Middle frontal gyrus (tissue), 1 donor: ENCODE measurements around the gene FBN1.

Experiments
- DNase-seq: peaks from one replicate; pipeline ENCODE4 v3.0.0-alpha.2; 2015; ENCODE audit warnings: low spot score; ENCODE audit errors: extremely low spot score

FBN1 gene

DNA sequence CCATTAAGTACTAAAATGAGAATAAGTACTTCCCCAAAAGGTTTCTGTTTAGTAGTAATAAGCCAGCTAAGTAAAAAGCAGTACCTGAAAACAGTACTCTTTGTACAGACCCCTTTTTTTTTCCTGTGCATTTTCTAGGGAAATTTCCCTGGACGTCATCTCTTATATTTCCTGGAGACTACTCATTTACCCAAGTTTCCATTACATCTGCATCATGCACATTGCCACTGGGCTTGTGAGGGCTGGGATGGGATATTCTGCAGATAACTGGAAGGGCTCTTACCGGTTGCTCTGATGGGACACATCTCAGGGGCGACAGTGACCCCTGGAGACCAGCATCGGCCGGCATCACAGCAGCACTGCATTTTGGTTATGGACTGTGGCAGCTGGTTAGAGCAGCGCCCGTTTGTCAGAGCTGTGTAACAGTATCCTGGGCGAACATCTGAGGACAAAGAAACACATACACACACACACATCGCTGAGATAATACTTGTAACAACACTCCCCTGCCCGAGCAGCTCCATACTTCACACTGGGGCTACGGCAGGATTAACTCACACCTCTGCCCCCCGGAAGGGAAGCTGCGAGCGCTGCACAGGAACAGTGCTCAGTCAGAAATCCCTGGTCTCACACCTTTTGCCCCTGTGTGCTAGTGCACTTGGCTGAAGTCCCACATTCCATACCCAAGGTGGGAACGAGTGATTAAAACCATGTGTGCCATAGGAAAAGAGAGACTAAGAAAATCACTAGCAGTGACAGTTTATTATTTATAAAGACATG lies 124.9 kb downstream of the FBN1 start:
- no peak for DNase-seq

DNA sequence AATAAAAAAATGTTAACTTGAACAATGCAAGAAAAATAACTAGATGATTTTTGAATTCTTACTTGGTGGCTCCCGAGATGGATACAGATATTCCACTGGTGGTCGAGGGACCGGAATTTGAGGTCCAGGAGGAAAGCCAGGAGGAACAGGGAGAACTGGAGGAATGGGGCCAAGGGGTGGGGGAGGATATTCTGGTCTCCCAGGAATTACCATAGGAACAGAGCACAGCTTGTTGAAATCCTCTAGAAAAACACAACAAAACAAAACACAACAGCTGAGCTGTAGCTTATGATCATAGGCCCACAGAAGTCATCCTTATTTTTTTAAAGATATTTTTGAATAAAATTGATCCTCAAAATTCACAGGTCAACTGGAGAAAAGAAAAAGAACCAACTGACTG lies 129.4 kb downstream of the FBN1 start:
- no peak for DNase-seq

DNA sequence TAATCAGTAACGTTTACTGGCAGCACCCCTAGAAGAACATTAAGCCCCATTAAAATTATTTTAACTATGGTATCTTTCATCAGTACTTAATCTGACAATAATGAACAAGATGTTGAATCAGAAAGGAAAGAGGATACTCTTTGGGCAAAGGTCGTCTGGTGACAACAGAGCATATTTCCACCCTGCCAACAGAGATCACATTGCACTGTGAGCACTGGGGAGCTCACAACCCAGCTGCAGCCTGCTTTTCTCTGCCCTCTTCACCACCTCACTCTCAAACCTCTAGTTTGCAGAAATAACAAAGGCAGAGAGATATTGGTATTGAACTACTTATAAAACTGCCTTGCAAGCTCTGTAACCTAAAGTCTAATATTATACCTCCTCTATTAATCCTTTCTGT lies 130.0 kb downstream of the FBN1 start:
- no peak for DNase-seq

DNA sequence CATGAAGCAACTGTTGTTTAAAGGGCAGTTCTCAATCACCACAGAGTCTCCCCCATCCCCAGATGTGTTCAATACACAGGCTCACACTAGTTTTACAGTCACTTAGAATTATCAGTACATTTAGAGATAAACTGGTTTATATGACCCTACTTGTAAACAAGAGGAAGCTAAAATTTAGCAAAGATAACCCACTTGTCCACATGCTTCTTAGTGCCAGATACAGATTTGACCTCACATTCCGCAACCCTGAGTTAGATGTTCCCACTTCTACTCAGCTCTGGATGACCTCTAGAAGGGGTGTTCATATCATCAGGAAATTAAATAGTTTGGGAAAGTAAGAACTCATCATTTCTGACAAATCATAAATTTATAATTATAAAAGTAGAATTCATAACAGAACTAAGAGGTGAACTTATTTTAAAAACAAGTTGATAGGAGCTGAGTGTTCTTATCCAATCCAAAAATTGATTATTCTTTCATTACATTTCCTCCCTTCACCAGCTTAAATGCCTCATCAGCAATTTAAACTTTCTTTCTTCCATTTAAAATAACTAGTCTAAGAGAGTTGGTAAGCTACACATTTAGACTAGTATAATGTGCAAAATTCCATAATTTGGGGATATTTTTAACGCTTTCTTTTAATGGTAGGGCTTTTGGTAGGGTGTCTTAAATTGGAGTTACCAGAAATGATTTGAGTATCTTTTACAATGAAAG lies 131.2 kb downstream of the FBN1 start:
- no peak for DNase-seq

DNA sequence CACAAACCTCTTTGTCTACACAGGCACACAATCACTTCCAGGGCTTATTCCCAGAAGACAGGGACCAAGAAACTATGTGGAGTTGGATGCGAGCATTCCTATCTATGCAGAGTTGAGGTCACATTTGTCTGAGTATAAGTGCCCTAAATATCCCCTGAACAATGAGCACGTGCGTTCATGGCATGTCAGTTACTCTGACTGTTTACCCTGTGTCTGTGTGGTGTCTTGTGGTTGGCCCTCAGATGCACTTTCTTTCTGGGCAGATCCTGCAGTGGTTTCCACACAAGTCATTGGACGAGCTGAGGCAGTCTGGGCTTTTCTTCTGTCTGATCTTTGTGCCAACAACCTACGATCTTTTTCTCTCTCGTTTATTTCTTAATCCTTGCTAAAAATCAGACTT lies 134.5 kb downstream of the FBN1 start:
- DNase-seq = no peak

DNA sequence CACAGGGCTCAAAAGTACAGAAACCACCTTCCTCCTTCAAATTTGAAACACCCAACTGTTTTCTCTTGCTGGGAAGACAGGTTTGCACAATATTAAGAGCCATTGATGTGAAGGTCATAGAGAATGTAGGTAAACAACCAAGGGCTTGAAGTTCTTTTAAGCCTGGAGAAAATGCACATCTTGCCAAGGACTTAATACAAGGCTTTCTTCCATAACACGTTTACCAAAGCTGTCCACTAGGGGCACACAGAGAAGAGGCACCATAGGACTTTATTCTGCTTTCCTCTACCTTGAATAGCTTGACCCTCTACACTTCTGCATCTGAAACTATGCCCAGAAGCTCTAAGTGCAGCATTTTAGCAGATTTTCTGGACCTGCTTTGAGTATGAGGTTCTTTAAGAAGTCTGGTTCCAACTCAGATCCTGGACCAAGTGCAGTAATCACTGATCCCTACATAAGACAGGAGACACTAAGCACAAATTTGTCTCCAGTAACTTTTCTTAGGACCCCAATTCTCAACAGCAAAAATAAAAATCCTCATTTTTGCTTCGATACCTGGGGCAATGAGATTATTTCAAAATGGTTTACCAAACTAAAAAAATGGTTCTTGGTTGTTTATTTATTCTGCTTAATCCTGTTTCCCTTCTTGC lies 138.0 kb downstream of the FBN1 start:
- DNase-seq = no peak

DNA sequence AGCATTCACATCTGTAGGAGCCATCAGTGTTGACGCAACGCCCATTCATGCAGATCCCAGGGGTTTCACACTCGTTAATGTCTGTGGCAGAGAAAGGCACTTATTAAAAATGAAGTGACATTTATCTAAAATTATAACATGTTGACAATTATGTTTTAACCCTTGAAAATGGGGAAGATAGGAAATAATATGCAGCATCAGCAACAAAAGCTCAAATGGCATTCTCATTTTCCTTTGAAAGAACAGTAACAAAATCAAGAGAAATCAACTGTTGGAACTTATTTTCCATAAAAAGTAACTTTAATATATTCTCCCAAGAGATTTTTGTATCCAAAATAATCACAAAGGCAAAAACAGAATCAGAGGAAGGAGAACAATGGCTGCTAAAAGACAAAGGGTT lies 140.4 kb downstream of the FBN1 start:
- DNase-seq = no peak

DNA sequence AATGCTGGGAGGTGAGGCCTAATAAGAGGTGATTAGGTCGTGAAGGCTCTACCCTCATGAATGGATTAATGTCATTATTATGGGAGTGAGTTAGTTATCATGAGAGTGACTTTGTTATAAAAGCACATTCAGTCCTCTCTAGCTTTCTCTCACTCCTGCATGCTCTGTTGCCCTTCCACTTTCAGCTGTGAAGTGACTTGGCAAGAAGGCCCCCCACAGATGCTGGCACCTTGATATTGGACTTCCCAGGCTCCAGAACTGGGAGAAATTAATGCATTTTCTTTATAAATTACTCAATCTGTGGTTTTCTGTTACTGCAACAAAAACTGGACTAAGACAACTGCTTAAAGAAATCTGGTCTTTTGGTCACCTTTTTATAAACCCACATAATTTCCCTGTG lies 144.3 kb downstream of the FBN1 start:
- DNase-seq = no peak

DNA sequence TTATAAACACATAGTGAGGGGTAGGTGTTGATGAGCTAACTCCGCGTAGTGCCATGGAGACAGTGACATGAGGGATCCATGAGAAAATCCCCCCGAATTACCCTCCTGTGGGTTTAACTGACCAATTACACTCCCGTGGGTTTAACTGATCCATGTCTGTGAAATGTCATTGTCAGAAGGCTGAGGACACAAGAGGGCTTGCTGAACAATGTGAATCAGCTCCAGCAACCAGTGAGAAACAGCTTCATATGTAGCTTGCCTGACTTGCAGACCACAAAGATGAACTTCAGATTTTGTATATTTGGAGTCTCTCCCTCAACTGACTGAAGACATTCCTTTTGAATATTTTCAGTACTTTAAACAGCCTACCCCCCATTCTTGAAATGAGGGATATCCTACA lies 144.9 kb downstream of the FBN1 start:
- DNase-seq = no peak

DNA sequence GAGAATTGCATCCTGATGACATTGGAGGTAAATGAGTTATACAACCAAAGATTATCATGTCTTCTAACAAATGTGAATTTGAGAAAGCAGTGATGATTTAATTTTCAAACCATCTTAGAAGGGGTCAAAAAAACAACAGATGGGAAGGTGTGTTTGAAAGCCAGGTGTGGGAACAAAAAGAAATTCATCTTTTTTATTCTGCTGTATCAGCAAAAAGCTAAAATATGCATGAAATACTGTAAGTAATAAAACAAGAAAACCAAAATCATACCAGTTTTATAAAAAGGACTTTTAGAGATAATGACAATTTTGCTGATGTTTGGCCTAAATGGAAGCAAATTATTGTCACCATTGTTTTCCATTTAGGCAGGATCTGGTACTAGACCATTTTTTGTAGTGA lies 145.5 kb downstream of the FBN1 start:
- DNase-seq = no peak

DNA sequence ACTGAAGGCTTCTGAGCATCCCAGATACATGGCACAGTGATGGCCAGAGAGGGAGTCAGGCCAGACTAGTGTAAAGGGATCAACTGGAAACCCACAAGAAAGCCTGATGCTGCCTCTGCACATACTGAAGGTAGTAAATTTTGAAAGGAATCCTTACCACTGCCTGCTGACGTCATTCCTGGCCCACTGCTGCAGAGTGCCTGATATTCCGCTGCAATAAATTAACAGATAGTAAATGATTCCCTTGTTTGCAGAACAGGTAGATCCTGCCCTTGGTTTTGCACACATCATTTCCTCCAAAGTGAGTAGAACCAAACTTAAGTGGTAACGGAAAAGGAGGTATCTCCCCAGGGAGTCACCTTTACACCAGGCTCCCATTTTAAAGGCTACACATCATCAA lies 146.7 kb downstream of the FBN1 start:
- no peak for DNase-seq

DNA sequence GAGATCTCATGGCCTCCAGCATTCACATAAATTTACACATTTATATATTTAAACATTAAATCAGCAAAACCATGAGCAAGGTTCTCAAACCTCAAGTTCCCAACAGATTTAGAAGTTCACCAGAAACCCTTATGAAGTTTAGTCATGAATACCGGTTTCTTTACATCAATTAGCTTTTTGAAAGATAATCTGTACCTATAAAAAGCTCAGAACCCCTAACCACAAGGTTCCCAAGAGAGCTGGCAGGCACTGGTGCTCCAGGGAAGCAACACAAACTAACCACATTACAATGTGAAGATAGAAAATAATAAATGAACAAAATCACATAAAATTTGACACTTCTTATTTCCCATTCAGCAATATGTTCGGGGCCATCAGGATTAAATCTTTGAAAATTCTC lies 150.9 kb downstream of the FBN1 start:
- no peak for DNase-seq

DNA sequence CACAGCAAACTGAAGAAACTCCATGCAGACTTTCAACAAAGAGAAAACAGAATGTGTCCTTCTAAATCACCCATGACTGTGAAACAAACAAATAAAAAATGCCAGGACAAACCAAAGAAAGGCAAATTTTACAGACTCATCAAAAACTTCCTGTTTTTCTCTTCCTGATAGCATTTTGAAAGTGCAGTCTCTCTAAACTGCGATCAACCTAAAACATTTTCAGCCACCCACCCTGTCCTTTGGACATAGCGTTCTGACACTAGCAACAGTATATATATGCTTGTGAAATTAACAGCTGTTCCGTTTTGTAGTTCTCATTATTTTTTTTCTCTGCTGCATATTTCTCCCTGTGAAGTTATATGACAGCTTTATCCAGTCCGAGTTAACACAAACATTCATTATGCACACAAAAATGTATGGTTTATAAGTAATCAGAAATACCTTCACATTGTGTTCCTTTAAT lies 151.7 kb downstream of the FBN1 start:
- DNase-seq = no peak

DNA sequence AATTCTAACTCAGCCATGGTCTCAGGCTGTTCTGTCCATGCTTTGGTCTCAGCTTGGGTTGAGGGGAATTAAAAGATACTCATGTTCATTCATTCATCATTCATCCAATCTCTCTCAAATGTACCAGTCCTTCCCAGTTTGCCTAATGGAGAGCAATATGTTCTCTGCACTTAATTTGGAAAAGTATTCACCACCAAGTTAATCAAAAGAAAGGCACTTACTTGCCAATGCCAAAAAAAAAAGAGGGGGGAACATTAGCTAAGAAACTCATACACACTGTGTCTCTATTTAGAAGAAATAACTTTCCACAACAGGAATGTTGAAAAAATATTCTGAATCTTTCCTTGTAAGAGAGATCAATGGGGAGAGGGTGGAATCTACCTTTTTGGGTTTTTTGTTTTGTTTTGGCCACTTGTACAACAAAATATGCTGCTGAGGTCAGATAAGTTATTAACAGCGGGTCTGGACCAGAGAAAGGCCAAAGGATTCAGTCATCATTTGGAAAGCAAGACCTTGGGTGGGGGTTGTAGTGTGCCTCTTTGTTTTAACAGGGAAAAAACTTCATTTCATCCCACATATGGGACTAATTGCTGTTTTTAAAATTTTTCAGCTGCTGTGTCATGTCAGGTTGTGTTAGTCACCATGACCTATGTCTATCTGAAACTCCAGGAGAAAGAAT lies 152.3 kb downstream of the FBN1 start:
- DNase-seq = no peak

DNA sequence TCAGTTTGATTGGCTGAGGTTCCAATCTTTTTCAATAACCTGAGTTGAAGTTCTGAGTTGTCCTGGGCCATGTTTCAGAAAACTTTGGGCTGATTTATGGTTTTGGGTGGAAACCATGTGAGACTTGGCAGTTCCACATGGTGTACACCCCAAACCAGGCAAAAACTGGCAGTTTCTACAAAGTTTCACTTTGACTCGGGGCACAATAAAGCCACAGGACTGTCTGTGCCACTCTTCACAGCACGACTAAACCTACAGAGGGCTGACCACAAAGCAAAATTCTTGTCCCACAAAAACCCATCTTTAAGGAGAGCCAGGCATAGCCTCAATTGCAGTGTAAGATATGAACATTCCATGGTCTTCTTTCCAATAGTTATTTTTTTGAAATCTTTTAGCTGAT lies 159.3 kb downstream of the FBN1 start:
- no peak for DNase-seq

DNA sequence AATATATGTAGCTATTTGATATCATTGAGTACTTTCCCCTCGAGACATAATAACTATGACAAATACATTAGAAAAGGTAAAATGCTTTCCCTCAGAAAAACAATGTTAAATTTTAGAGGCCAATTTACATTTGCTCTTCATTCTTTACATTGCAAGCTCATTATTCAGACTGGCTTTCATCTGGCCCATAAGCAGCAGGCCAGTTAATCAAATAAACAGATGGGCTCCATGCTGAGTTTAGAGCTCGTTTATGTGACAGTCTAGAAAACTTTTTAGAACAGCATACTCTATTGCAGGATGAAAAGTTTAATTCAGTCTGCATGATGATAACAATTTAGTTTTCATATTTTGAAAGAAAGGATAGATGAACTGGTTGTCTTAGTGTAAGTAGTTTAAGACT lies 163.7 kb downstream of the FBN1 start:
- DNase-seq = no peak

DNA sequence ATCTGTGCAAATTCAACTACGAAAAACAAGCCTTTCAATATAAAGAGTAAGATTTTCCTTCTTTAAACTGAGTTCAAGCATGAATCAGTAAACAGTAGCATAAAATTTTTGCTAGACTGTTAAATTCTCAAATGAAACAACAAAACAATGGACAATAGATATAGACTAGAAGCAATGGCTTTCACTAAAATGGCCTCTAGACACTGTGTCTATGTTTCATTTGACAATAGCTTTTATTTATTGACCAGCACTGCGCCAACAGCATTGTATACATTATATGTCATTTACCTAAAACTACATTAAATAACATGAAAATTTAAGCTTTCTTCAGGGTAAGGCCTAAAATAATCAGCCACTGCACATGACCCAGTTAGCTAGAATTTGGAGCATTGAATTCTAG lies 165.8 kb downstream of the FBN1 start:
- DNase-seq = no peak

DNA sequence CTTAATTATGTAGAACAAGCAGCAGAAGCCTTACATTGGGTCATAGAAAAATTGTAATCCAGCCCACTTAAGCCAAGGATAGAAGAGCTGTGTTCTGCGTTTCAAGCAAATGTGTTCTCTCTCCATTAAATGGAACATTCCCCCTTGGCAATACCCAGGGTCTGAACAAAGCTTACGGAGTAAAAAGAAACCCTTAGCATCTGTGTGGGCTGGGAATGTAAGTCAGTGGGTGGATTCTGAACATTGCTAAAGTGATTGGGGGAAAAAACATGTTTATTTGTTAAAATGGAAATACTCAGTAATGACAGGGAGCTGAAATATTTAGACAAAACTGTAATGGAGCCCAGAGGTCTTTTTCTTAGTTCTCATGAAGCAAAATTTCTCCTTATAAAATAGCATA lies 166.9 kb downstream of the FBN1 start:
- no peak for DNase-seq

DNA sequence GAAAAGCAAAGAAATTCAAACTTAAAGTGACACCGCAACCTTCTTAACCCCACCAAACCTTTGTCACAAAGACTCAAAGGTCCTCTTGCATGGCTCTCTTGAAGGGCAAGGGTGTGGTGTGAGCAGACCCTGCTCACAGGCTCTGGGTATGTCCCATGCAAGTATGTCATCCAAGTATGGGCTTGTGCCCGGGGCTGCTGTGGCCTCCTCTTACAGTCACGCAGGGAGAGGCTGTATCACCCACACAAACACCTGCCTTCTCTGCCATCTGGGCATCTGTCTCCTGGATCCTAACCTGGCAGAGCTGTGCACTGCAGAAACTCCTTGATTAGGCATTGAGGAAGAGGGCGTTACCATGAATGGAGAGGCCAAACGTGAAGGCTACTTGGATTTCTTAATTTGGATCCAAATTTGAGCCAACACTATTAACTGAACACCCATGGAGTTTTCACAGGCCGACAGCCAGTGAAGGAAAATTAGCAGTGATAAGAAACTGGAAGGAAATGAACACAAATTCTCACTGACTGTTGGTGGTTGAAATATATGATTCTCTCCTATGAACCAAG lies 167.6 kb downstream of the FBN1 start:
- no peak for DNase-seq

DNA sequence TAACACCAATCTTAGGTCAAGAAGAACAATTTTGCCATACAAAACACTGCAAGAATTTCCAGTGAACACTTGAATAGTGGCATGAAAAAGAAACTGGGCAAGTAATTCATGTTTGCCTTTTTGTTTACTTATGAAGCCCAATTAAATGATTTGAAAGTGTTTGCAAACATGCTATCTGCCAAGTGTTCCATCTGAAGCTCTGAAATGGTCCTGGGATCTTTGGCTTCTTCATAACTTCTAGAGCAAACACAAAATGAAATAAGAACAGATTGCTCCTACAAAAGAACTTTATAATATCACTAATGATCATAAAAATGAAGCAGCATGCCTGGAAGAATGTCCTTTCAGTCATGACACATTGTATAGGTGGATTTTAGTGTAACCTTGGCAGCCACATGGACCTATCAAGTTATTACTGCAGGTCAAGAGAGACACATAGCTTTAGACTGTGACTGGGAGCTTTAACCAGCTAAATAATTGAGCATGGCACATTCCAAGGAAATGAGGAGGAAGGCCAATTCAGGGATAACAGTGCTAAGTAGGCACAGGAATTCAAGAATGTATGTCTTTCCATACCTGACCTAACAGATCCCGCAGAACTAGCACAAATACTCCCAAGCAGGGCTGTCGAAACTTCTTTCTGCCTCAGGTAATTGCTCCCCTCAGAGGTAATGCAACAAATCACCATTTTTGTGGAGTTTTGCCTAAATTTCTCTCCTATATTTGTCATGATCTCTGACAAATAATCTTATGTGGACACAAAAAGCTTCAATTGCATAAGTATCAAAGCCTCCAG lies 169.7 kb downstream of the FBN1 start:
- DNase-seq = no peak

DNA sequence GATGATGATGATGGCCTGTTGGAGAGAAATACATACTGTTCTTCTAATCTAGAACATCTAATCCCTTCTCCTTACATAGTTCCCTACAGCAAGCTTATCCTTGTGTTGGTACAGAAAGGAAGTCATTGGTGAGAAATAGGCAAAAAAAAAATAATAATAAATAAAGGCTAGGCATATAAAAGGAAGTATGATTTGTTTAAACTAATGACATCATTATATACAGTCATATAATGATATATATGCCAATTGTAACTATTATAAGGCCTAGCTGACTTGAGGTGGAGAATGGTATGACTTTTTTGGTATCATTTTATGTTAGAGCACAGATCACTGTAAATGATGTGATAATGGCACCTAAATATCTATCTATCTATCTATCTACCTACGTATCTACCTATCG lies 171.8 kb downstream of the FBN1 start:
- DNase-seq = no peak
